Naive thymus-derived CD8-positive, alpha-beta T cell (primary cell): Measurements from ENCODE around the gene GLP2R. TPM values are rescaled to one million over a fixed set of nuclear protein-coding genes. Genes with fewer than 3 reads are reported as not detected.
"Not testable (repeated sequence)": the region's sequence is repeated elsewhere in the genome, so short reads cannot be mapped to it uniquely, and the experiment has no call there.

ENCODE experiments used
- ATAC-seq, 2 donors: fragments of 150-1000 bp; cut with Tn5 transposase in 1 of 2; sonication (Bioruptor Pico), chemical (Tn5 transposase) in 1 of 2; 1 replicate in 1 of 2; 2 replicates in 1 of 2; pipeline ENCODE4 v1.10.0; 2021; ENCODE audit warnings: mild to moderate bottlenecking in 2 of 2, moderate library complexity in 2 of 2
- POLR2A ChIA-PET: fragments of 350-600 bp; sonication (Branson Sonifier 250); formaldehyde crosslinking; loops from one replicate; lab custom pipeline; 2021; ENCODE audit warnings: antibody characterized with exemption; lab: Charles Lee
- DNase-seq, 10 donors: peaks; one replicate each; pipeline versions ENCODE4 v3.0.0 to v3.0.0-alpha.2; 2020 to 2022
- H3K27ac Mint-ChIP-seq, 10 donors: one replicate each; pipeline ENCODE4 v1.8.0; 2020 to 2022; ENCODE audit warnings: mild to moderate bottlenecking in 10 of 10, mixed read lengths in 10 of 10, moderate library complexity in 4 of 10, inconsistent platforms in 1 of 10
- H3K27me3 Mint-ChIP-seq, 5 donors: one replicate each; pipeline ENCODE4 v1.8.0; 2021 to 2022; ENCODE audit warnings: mixed read lengths in 5 of 5
- H3K36me3 Mint-ChIP-seq, 3 donors: one replicate each; pipeline ENCODE4 v1.8.0; 2020 to 2022; ENCODE audit warnings: mixed read lengths in 3 of 3, mild to moderate bottlenecking in 2 of 3, inconsistent platforms in 1 of 3
- H3K4me1 Mint-ChIP-seq, 4 donors: one replicate each; pipeline ENCODE4 v1.8.0; 2021 to 2022; ENCODE audit warnings: mixed read lengths in 4 of 4
- H3K4me3 Mint-ChIP-seq, 10 donors: one replicate each; pipeline ENCODE4 v1.8.0; 2020 to 2022; ENCODE audit warnings: mild to moderate bottlenecking in 10 of 10, mixed read lengths in 10 of 10, moderate library complexity in 6 of 10, inconsistent platforms in 1 of 10
- H3K9me3 Mint-ChIP-seq, 9 donors: one replicate each; pipeline ENCODE4 v1.8.0; 2020 to 2022; ENCODE audit warnings: mixed read lengths in 9 of 9, mild to moderate bottlenecking in 3 of 9, inconsistent platforms in 1 of 9, moderate library complexity in 1 of 9
- polyA plus RNA-seq, 3 donors: library from polyadenylated mRNA; unstranded; fragments of 300-500 nt; fragmentation: Illumina TruSeq; gene quantifications; one replicate each; pipeline ENCODE4 v1.2.3, GENCODE V29; 2021
- total RNA-seq, 8 experiments: library from RNA in 2 of 8; stranded (reverse) in 2 of 8; gene quantifications; one replicate each; pipeline ENCODE4 v1.2.3 and lab custom pipeline; 2021 to 2026

The GLP2R gene, protein sequence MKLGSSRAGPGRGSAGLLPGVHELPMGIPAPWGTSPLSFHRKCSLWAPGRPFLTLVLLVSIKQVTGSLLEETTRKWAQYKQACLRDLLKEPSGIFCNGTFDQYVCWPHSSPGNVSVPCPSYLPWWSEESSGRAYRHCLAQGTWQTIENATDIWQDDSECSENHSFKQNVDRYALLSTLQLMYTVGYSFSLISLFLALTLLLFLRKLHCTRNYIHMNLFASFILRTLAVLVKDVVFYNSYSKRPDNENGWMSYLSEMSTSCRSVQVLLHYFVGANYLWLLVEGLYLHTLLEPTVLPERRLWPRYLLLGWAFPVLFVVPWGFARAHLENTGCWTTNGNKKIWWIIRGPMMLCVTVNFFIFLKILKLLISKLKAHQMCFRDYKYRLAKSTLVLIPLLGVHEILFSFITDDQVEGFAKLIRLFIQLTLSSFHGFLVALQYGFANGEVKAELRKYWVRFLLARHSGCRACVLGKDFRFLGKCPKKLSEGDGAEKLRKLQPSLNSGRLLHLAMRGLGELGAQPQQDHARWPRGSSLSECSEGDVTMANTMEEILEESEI
- total RNA-seq (not detected), polyA plus RNA-seq (not detected), total RNA-seq (lab: John Stamatoyannopoulos, UW) (0 reads per million in 6 experiments)

DNA sequence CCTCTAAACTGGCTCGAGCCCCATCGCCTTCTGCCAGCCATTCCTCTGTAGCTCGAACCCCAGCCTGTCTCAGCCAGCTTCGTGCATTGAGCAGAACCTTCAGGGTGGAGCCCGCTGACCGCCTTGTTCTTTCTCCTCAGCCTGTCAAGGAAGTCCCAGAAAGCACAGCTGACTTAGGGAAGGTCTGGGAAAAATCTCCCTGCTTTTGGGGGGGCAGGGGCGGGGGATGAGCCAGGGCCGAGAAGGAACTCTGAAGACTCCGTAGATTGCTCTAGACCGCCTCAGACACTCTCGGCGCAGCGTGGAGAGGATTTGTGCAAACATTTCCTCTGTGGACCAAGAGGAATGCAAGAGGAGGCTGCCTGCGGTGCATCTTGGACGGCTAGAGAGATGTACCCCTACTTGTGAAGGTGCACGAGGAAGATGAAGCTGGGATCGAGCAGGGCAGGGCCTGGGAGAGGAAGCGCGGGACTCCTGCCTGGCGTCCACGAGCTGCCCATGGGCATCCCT lies at the start of gene GLP2R:
Gene GLP2R (plus strand): TSS at position 284 of the 510 bp plus-strand sequence. CDS start 140 bp downstream, at position 424.
- H3K4me1 Mint-ChIP-seq = no peaks in the 10 kb centered on the region
- no peak within 1 kb of the TSS for H3K4me3 Mint-ChIP-seq
- H3K36me3 Mint-ChIP-seq = no peaks in the 10 kb centered on the region
- ATAC-seq (no peak), DNase-seq (no peak)
- POLR2A ChIA-PET = no interaction called here
- peaks cover 0 to 5% (median 0%) of the 10 kb centered on the region in 9 donors for H3K9me3 Mint-ChIP-seq
- H3K27ac Mint-ChIP-seq = no peak within 1 kb of the TSS
- peaks cover 9 to 40% (median 15%) of the 10 kb centered on the region in 5 donors for H3K27me3 Mint-ChIP-seq

DNA sequence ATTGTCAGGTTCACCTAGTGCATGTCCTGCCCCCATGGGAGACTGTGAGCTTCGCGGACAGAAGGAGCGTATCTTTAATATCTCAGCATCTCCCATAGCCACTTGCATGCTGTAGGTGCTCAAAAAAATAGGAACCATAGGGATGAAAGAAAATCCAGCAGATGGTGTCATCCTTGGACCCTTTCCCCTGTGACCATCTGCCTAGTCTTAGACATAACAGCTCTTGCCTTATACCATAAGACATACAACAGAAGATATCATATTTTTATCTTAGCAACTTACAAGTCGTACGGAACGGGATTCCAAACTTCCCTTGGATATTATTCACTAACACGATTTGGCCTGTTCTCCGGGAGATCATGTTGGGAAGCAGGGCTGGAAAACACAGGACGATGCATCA lies 48.8 kb upstream of the GLP2R start:
- H3K36me3 Mint-ChIP-seq = no peaks in the 10 kb centered on the region
- no peak overlapping the region for H3K4me3 Mint-ChIP-seq
- POLR2A ChIA-PET = no interaction called here
- H3K4me1 Mint-ChIP-seq = no peaks in the 10 kb centered on the region
- ATAC-seq (no peak), DNase-seq (no peak)
- peaks cover 3 to 31% (median 15%) of the 10 kb centered on the region in 5 donors for H3K27me3 Mint-ChIP-seq
- no peak overlapping the region for H3K27ac Mint-ChIP-seq
- H3K9me3 Mint-ChIP-seq = peaks cover 0 to 7% (median 0%) of the 10 kb centered on the region in 9 donors

DNA sequence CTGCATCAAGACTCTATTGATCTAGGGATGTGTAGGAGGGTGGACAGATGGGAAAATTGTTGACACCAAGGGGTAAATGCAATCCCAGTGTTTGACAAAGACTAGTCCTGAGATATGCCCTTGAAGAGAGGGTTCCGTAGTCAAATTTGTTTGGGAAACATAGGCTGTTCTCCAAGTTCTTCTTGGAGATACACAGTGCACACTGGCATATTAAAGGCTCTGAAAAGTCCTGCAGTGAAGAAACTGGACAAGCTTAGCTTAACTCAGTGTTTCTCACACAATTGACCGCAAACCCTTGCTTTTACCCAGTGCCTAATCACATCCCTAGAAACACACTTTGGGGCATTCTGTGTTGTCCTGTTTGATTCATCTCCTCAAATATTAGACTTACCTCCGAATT lies 45.2 kb upstream of the GLP2R start:
- ATAC-seq (no peak), DNase-seq (no peak)
- H3K27me3 Mint-ChIP-seq = peaks cover 6 to 41% (median 22%) of the 10 kb centered on the region in 5 donors
- H3K9me3 Mint-ChIP-seq = peaks cover 0 to 9% (median 0%) of the 10 kb centered on the region in 9 donors
- no peaks in the 10 kb centered on the region for H3K36me3 Mint-ChIP-seq
- no peaks in the 10 kb centered on the region for H3K4me1 Mint-ChIP-seq
- POLR2A ChIA-PET = no interaction called here
- no peak overlapping the region for H3K4me3 Mint-ChIP-seq
- no peak overlapping the region for H3K27ac Mint-ChIP-seq

DNA sequence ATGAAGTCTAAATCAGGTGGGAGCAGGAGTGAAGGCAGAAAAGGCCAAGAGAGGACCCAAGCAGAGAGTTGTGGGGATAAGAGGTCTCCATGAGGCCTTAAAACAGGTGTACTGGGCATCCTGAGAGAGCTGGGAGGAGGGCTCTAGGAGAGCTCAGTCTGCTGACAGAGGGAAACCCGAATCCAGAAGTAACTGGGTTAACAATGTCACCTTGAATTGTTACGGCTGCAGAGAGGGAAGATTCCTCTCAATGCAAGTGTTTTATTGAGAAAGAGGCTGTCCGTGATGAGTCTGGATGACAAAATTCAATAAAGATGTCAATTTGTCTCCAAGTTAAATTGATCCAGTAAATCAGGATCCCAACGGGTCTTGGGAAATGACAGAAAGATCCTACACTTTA lies 42.7 kb upstream of the GLP2R start:
- peaks cover 6 to 18% (median 14%) of the 10 kb centered on the region in 5 donors for H3K27me3 Mint-ChIP-seq
- H3K4me3 Mint-ChIP-seq = no peak overlapping the region
- peak overlapping the region in 1 of 10 donors; percentile 31 for H3K27ac Mint-ChIP-seq
- H3K9me3 Mint-ChIP-seq = peaks cover 0 to 4% (median 0%) of the 10 kb centered on the region in 9 donors
- H3K36me3 Mint-ChIP-seq = no peaks in the 10 kb centered on the region
- ATAC-seq (no peak), DNase-seq (no peak)
- H3K4me1 Mint-ChIP-seq = no peaks in the 10 kb centered on the region
- POLR2A ChIA-PET = no interaction called here

DNA sequence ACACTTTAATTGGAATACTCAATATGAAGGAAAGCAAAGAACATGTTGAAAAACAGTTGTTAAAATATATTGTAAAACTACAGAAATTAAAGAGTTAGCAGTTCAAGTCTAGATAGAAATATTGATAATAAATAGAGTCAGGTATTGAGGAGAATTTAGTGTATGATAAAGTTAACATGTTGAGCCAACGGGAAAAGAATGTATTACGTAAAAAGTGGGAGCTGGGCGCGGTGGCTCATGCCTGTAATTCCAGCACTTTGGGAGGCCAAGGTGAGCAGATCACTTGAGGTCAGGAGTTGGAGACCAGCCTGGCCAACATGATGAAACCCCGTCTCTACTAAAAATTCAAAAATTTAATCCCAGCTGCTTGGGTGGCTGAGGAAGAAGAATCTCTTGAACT lies 42.3 kb upstream of the GLP2R start:
- H3K9me3 Mint-ChIP-seq, H3K4me3 Mint-ChIP-seq, H3K36me3 Mint-ChIP-seq, POLR2A ChIA-PET, H3K4me1 Mint-ChIP-seq, H3K27ac Mint-ChIP-seq, ATAC-seq, DNase-seq: not testable (repeated sequence)
- peaks cover 6 to 18% (median 14%) of the 10 kb centered on the region in 5 donors for H3K27me3 Mint-ChIP-seq

DNA sequence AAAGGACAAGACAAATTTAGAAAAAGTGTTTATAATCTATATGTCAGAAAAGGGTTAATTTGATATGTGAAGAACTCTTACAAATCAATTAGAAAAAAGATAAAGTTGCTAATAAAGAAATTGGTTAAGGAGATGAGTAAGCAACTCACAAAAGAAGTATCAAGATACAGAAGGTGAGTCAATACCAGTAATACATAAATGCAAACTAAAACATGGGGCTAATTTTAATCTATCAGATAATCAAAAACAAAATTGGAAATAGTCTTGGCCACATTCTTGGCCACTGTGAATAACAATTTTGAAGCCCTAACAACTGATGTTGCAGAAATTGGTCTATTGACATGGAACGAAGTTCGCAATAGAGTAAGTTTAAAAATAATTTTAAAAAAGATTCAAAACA lies 41.2 kb upstream of the GLP2R start:
- Mint-ChIP-seq H3K27ac (no peak overlapping the region), H3K4me1 (no peaks in the 10 kb centered on the region), H3K4me3 (no peak overlapping the region), H3K9me3 (peaks cover 0 to 4% (median 0%) of the 10 kb centered on the region in 9 donors), H3K27me3 (peaks cover 8 to 18% (median 10%) of the 10 kb centered on the region in 5 donors), H3K36me3 (no peaks in the 10 kb centered on the region)
- POLR2A ChIA-PET = no interaction called here
- no peak for ATAC-seq
- no peak for DNase-seq

DNA sequence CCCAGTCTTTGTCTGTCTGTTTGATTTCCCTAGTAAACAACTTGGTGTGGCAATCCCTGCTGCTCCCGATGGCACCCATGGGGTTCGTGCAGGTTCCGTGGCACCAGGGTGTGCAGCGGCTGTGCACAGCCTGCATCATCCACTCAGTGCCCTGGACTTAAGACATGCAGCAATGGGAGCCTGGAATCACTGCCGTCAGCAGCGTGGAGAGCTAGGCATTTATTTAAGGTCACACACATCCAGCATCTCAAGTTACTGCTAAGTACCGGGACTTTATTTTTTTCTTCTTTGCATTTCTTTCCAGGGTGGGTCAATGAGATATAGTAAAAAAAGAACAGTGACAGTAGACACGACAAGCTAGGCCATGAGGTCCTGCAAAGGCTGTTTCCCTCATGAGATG lies 37.1 kb upstream of the GLP2R start:
- Mint-ChIP-seq H3K4me3 (no peak overlapping the region), H3K9me3 (peaks cover 0 to 2% (median 0%) of the 10 kb centered on the region in 9 donors), H3K27ac (no peak overlapping the region), H3K36me3 (no peaks in the 10 kb centered on the region), H3K27me3 (peaks cover 0 to 6% (median 2%) of the 10 kb centered on the region in 5 donors), H3K4me1 (no peaks in the 10 kb centered on the region)
- POLR2A ChIA-PET = no interaction called here
- DNase-seq = no peak
- ATAC-seq = no peak

DNA sequence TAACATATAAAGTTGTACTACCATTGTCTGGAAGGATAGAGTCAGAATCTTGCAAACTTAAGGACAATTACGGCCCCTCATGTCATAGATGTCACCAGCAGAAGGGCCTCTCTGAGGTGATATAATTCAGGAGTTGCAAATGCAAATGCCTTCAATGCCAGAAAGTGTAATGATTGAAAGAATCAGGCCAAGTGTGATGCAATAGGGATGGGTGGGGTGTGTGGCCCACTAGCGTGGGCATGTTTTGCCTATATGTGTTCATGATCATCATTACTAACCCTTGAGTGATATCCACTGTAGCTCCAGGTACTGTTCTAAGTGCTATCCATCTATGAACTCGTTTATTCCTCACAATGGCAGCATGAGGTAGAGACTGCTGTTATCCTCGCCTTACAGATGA lies 35.4 kb upstream of the GLP2R start:
- POLR2A ChIA-PET = no interaction called here
- no peaks in the 10 kb centered on the region for H3K4me1 Mint-ChIP-seq
- H3K9me3 Mint-ChIP-seq = no peaks in the 10 kb centered on the region
- peaks cover 0 to 6% (median 4%) of the 10 kb centered on the region in 5 donors for H3K27me3 Mint-ChIP-seq
- ATAC-seq = no peak
- H3K36me3 Mint-ChIP-seq = no peaks in the 10 kb centered on the region
- no peak for DNase-seq
- no peak overlapping the region for H3K27ac Mint-ChIP-seq
- H3K4me3 Mint-ChIP-seq = no peak overlapping the region

DNA sequence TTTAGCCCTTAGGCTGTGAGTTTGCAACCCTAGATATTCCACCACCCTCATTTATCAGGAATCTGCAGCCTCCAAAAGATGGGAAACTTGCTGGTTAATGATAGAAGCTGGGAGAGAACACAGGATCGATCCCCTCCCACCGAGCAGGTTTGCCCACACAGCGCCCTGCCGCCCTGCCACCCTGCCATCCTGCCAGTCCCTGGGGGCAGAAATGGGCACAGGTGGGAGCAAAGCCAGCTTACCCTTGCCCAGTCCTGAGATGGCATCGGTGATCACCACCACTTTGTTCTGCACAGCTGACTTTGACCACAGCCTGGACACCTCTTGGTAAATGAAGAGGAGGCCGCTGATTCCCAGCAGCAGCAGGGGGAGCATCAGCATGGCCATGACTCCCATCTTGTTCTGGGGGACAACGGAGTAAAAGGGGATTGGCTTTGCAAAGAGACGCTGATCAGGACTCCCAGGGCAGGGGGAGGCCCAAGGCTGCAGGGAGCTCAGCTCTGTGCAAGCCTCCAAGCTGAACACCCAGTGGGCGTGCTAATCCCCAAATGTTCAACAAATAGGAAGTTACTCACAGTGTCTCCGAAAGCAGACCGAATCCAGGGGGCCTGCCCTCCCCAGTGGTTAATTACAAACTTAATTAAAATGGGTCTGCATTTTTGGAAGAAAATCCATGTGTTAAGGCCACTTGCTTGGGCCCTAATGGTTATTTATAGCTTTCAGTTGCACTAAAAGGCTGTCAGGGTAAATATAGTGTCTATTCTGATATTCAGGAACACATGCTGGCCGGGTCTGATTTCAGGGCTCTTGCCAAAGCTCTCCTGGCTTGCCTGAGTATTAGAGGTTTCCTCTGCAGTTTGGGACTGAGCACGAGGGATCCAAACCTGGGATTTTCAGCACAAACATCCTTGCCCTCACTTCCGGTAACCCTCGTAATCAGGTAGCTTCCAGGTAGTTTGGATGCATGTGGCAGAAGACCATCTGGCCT lies 34.5 kb upstream of the GLP2R start, which contains the start of gene DHRS7C:
Gene DHRS7C (minus strand): TSS at position 704 of the 988 bp plus-strand sequence. CDS start 308 bp downstream, at position 396.
- Mint-ChIP-seq H3K4me1 (no peaks in the 10 kb centered on the region), H3K27me3 (peaks cover 2 to 9% (median 5%) of the 10 kb centered on the region in 5 donors), H3K27ac (no peak within 1 kb of the TSS), H3K36me3 (no peaks in the 10 kb centered on the region), H3K4me3 (no peak within 1 kb of the TSS), H3K9me3 (no peaks in the 10 kb centered on the region)
- ATAC-seq (no peak), DNase-seq (no peak)
- POLR2A ChIA-PET = no interaction called here

DNA sequence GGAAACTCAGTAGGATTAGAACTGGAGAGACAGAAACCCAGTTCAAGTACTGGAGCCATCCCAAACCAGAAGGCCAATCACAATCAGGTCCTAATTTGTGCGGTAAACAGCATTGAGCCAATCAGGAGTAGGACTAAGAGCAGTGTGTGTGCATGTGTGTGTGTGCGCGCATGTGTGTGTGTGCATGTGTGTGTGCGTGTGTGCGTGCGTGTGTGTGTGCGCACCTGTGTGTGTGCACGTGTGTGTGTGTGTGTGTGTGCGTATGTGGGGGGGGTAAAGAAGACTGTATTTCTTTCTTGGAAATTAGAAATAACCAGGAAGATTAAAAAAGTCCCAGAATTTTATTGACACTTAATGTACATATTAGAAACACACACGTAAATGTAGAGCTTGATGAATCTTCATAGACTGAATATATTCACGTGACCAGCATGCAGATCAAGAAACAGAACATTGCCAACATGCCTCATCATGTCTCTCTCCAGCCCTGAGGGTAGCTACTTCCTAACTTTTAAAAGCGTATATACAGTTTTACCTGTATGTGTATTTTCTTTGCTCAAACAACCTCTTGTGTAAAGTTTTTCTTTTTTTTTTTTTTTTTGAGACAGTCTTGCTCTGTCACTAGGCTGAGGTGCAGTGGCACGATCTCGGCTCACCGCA lies 33.4 kb upstream of the GLP2R start:
- Mint-ChIP-seq H3K9me3 (no peaks in the 10 kb centered on the region), H3K27me3 (peaks cover 4 to 16% (median 11%) of the 10 kb centered on the region in 5 donors), H3K4me1 (no peaks in the 10 kb centered on the region), H3K4me3 (no peak overlapping the region), H3K27ac (no peak overlapping the region), H3K36me3 (no peaks in the 10 kb centered on the region)
- no peak for DNase-seq
- POLR2A ChIA-PET = no interaction called here
- ATAC-seq = no peak

DNA sequence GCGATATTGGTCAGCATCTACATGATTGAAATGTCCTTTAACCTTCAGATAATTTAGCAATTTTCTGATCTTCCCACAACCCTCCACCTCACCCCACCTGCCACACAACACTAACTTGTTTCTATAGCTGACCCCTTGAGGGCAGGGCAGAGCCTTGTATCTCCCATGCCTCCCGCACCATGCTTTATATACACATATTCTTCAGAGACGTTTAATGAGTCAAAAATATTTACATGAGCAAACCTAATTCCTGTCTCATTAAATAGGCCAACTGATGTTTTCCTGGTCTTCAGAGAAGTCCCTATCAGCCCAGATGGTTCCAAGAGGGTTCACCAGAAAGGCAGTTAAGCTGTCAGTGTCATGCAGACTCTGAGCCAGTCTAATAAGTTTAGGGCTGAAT lies 27.7 kb upstream of the GLP2R start:
- peaks cover 0 to 2% (median 0%) of the 10 kb centered on the region in 9 donors for H3K9me3 Mint-ChIP-seq
- ATAC-seq = no peak
- H3K27me3 Mint-ChIP-seq = peaks cover 7 to 46% (median 31%) of the 10 kb centered on the region in 5 donors
- no peak for DNase-seq
- no peak overlapping the region for H3K27ac Mint-ChIP-seq
- no peaks in the 10 kb centered on the region for H3K4me1 Mint-ChIP-seq
- H3K4me3 Mint-ChIP-seq = no peak overlapping the region
- POLR2A ChIA-PET = no interaction called here
- no peaks in the 10 kb centered on the region for H3K36me3 Mint-ChIP-seq

DNA sequence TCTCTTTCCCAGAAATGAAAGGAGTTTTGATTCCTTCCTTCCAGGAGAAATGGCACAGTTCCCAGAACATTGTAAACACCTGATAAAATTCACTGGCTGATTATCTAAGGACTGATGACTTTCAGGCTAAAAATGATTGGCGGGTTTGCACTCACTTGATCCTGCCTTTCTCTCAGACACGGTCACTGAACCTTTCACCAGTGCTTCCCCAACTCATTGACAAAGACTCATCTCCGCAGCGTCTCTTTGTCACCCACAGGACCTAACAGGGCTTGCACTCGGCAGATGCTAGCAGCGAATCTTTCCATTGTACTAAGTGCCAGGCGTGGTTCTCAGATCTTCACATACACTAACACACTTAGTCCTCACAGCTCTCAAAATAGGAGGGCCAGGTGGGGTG lies 27.0 kb upstream of the GLP2R start:
- Mint-ChIP-seq H3K9me3 (peaks cover 0 to 3% (median 0%) of the 10 kb centered on the region in 9 donors), H3K36me3 (no peaks in the 10 kb centered on the region), H3K27me3 (peaks cover 7 to 47% (median 36%) of the 10 kb centered on the region in 5 donors)

More for the DNA sequence above, 27.0 kb upstream of the GLP2R start:
- ATAC-seq (no peak), DNase-seq (no peak)
- no peaks in the 10 kb centered on the region for H3K4me1 Mint-ChIP-seq
- H3K4me3 Mint-ChIP-seq = no peak overlapping the region
- POLR2A ChIA-PET = no interaction called here
- no peak overlapping the region for H3K27ac Mint-ChIP-seq
